GM23338 (cell line): ENCODE data around the gene SLC4A9. TPM values are rescaled to one million over a fixed set of nuclear protein-coding genes. Genes with fewer than 3 reads are reported as not detected.

ENCODE experiments used
- ATAC-seq: fragments of 200-7000 bp; cut with Tn5 transposase; 3 replicates; pipeline ENCODE4 v1.9.1; 2020
- DNase-seq: peaks from one replicate; pipeline ENCODE4 v3.0.0-alpha.2; 2015; ENCODE audit warnings: low spot score
- H2AFZ ChIP-seq: fragments of 200-600 bp; sonication (generic); 2 replicates; pipeline ENCODE4 v1.8.0; 2016; ENCODE audit warnings: antibody characterized with exemption, mild to moderate bottlenecking, moderate library complexity
- H3F3A ChIP-seq: fragments of 200-600 bp; sonication (generic); replicated peaks from 2 replicates; pipeline ENCODE4 v1.8.0; 2017; ENCODE audit warnings: antibody characterized with exemption, mixed run types, low read depth
- H3K27ac ChIP-seq: fragments of 200-600 bp; sonication (generic); 2 replicates; pipeline ENCODE4 v1.6.1; 2016; ENCODE audit warnings: low read depth
- H3K27me3 ChIP-seq: fragments of 200-600 bp; sonication (generic); 2 replicates; pipeline ENCODE4 v1.8.0; 2016; ENCODE audit warnings: mild to moderate bottlenecking, mixed run types, moderate library complexity; ENCODE audit not compliant: insufficient read depth
- H3K36me3 ChIP-seq: fragments of 200-600 bp; sonication (generic); 2 replicates; pipeline ENCODE4 v1.8.0; 2016; ENCODE audit warnings: mild to moderate bottlenecking; ENCODE audit not compliant: insufficient read depth
- H3K4me1 ChIP-seq: fragments of 200-600 bp; sonication (generic); 2 replicates; pipeline ENCODE4 v1.8.0; 2016; ENCODE audit warnings: mild to moderate bottlenecking, moderate library complexity; ENCODE audit not compliant: insufficient read depth
- H3K4me2 ChIP-seq: fragments of 200-600 bp; sonication (generic); 2 replicates; pipeline ENCODE4 v1.7.1; 2017; ENCODE audit warnings: mixed run types
- H3K4me3 ChIP-seq: fragments of 200-600 bp; sonication (generic); 2 replicates; pipeline ENCODE4 v1.6.1; 2016; ENCODE audit warnings: mixed run types
- H3K79me2 ChIP-seq: fragments of 200-600 bp; sonication (generic); replicated peaks from 2 replicates; pipeline ENCODE4 v1.8.0; 2017; ENCODE audit warnings: mild to moderate bottlenecking; ENCODE audit not compliant: insufficient read depth
- H3K9me2 ChIP-seq: fragments of 200-600 bp; sonication (generic); 2 replicates; pipeline ENCODE4 v1.8.0; 2017; ENCODE audit not compliant: insufficient read depth
- H4K20me1 ChIP-seq: fragments of 200-600 bp; sonication (generic); replicated peaks from 2 replicates; pipeline ENCODE4 v1.8.0; 2017; ENCODE audit warnings: mild to moderate bottlenecking; ENCODE audit not compliant: insufficient read depth
- H3K27ac Mint-ChIP-seq: 2 replicates; pipeline ENCODE4 v1.8.0; 2020; ENCODE audit warnings: inconsistent platforms, mild to moderate bottlenecking, moderate library complexity, mixed read lengths
- H3K27me3 Mint-ChIP-seq: 3 replicates; pipeline ENCODE4 v1.8.0; 2022; ENCODE audit warnings: low read depth, mild to moderate bottlenecking, moderate library complexity, mixed read lengths, inconsistent platforms; ENCODE audit not compliant: insufficient read depth, poor library complexity
- H3K36me3 Mint-ChIP-seq: 3 replicates; pipeline ENCODE4 v1.8.0; 2021; ENCODE audit warnings: low read depth, mild to moderate bottlenecking, inconsistent platforms, moderate library complexity, mixed read lengths
- H3K4me1 Mint-ChIP-seq: 3 replicates; pipeline ENCODE4 v1.8.0; 2020; ENCODE audit warnings: mild to moderate bottlenecking, inconsistent platforms, mixed read lengths
- H3K4me3 Mint-ChIP-seq: 3 replicates; pipeline ENCODE4 v1.8.0; 2021; ENCODE audit warnings: moderate library complexity, mild to moderate bottlenecking, inconsistent platforms, mixed read lengths
- H3K9me3 Mint-ChIP-seq: 3 replicates; pipeline ENCODE4 v1.8.0; 2020; ENCODE audit warnings: moderate library complexity, mild to moderate bottlenecking, inconsistent platforms, mixed read lengths
- CREB1 ChIP-seq: fragments of 250-450 bp; sonication (Bioruptor Pico); IDR thresholded peaks from 2 replicates; pipeline ENCODE4 v1.5.0; 2020; ENCODE audit warnings: low read depth, mild to moderate bottlenecking, moderate library complexity
- EZH2phosphoT487 ChIP-seq: fragments of 200-600 bp; sonication (generic); IDR thresholded peaks from one replicate; pipeline ENCODE4 v1.8.1; 2018; ENCODE audit warnings: antibody characterized with exemption; ENCODE audit not compliant: unreplicated experiment
- JUNB ChIP-seq: IDR thresholded peaks from one replicate; pipeline ENCODE4 v1.6.1; 2016; ENCODE audit warnings: antibody characterized with exemption; ENCODE audit not compliant: unreplicated experiment
- NANOG ChIP-seq: IDR thresholded peaks from 2 replicates; pipeline ENCODE4 v1.6.1; 2016; ENCODE audit warnings: antibody characterized with exemption, borderline replicate concordance
- POLR2AphosphoS5 ChIP-seq: IDR thresholded peaks from 2 replicates; pipeline ENCODE4 v1.6.1; 2016; ENCODE audit warnings: antibody characterized with exemption, low read depth
- REST ChIP-seq: IDR thresholded peaks from one replicate; pipeline ENCODE4 v1.6.1; 2018; ENCODE audit warnings: antibody characterized with exemption; ENCODE audit not compliant: unreplicated experiment
- STAT1 ChIP-seq: IDR thresholded peaks from one replicate; pipeline ENCODE4 v1.6.1; 2016; ENCODE audit warnings: antibody characterized with exemption; ENCODE audit not compliant: unreplicated experiment
- polyA plus RNA-seq: library from polyadenylated mRNA; unstranded; fragments of >200 nt; fragmentation: Nextera tagmentation; extraction: Ambion mirVana; gene quantifications from 2 replicates; pipeline ENCODE4 v1.2.1, GENCODE V29; 2016
- total RNA-seq: library from RNA; depleted of rRNA; stranded (reverse); fragments of >200 nt; shearing (Covaris generic); gene quantifications from 2 replicates; pipeline ENCODE4 v1.2.3, GENCODE V29; 2014
- TF ChIP-seq, protein P1 (sequence below): IDR thresholded peaks from 2 replicates; pipeline ENCODE4 v1.6.1; 2016; ENCODE audit warnings: antibody characterized with exemption
- TF ChIP-seq, protein P2 (sequence below): fragments of 250-450 bp; sonication (Bioruptor Pico); IDR thresholded peaks from 2 replicates; pipeline ENCODE4 v1.5.0; 2020; ENCODE audit warnings: mild to moderate bottlenecking, moderate library complexity

The SLC4A9 gene
- total and polyA plus RNA-seq, 2 experiments from 2014 or later, result 0.08 TPM; not detected in 1

- H3K36me3 ChIP-seq, result no peaks in the 10 kb centered on the region
- Mint-ChIP-seq H3K36me3 (peaks cover 8% of the 10 kb centered on the region; the same call in 2 of the 3 replicates), H3K9me3 (no peaks in the 10 kb centered on the region), H3K4me3 (no peak overlapping the region), H3K27me3 (peaks cover 5% of the 10 kb centered on the region), H3K4me1 (peaks cover 17% of the 10 kb centered on the region), H3K27ac (no peak overlapping the region)
- H3K27ac ChIP-seq, result no peak overlapping the region
- H3K4me3 ChIP-seq, result no peak overlapping the region
- H3K9me2 ChIP-seq, result no peaks in the 10 kb centered on the region
- H3K79me2 ChIP-seq, result peaks cover 98% of the 10 kb centered on the region
- no peak overlapping the region for H3K4me2 ChIP-seq
- H3K4me1 ChIP-seq, result 0 out of 2 replicates have a peak, but pooled peaks cover 4% of the 10 kb centered on the region
- peaks cover 51% of the 10 kb centered on the region for H4K20me1 ChIP-seq
- no peak for ATAC-seq
- no peak overlapping the region for H2AFZ ChIP-seq
- no peaks in the 10 kb centered on the region for H3K27me3 ChIP-seq
- DNase-seq, result no peak
- TF ChIP-seq JUNB (no peak), NANOG (no peak), CREB1 (CRISPR knock-in tag) (no peak)
- TF ChIP-seq, protein P1, sequence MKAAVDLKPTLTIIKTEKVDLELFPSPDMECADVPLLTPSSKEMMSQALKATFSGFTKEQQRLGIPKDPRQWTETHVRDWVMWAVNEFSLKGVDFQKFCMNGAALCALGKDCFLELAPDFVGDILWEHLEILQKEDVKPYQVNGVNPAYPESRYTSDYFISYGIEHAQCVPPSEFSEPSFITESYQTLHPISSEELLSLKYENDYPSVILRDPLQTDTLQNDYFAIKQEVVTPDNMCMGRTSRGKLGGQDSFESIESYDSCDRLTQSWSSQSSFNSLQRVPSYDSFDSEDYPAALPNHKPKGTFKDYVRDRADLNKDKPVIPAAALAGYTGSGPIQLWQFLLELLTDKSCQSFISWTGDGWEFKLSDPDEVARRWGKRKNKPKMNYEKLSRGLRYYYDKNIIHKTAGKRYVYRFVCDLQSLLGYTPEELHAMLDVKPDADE, result no peak
- no peaks in the 10 kb centered on the region for H3F3A ChIP-seq
These were observed 57.2 kb downstream of the SLC4A9 start for GRCh38 chr5:140417235-140417634.

DNA sequence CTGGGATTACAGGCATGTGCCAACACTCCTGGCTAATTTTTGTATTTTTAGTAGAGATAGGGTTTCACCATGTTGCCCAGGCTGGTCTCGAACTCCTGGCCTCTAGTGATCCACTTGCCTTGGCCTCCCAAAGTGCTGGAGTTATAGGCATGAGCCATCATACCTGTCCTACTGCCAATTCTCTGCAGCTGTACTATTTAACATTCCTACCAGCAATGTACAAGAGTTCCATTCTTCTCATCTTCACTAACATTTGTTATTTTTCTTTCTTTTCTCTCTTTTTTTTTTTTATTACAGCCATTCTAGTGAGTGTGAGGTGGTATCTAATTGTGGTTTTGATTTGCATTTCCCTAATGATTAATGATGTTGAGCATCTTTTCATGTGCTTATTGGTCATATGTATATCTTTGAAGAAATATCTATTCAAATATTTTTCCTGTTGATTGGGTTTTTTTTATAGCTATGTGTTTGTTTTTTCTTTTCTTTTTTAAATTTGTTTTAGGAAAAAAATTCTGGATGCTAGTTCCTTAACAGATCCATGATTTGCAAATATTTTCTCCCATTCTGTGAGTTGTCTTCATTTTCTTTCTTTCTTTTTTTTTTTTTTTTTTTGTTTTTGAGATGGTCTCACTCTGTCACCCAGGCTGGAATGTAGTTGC, 59.0 kb downstream of the SLC4A9 start:
- Mint-ChIP-seq H3K36me3 (peaks cover 8% of the 10 kb centered on the region; the same call in 2 of the 3 replicates), H3K27ac (0 out of 2 replicates have a peak overlapping the region, but pooled peaks have one; percentile 24), H3K27me3 (peaks cover 4% of the 10 kb centered on the region), H3K9me3 (no peaks in the 10 kb centered on the region), H3K4me3 (no peak overlapping the region), H3K4me1 (peaks cover 17% of the 10 kb centered on the region)
- H4K20me1 ChIP-seq, result peaks cover 56% of the 10 kb centered on the region
- H2AFZ ChIP-seq, result no peak overlapping the region
- no peaks in the 10 kb centered on the region for H3K36me3 ChIP-seq
- 0 out of 2 replicates have a peak, but pooled peaks cover 4% of the 10 kb centered on the region for H3K4me1 ChIP-seq
- no peaks in the 10 kb centered on the region for H3F3A ChIP-seq
- no peaks in the 10 kb centered on the region for H3K27me3 ChIP-seq
- peaks cover 98% of the 10 kb centered on the region for H3K79me2 ChIP-seq
- H3K9me2 ChIP-seq, result no peaks in the 10 kb centered on the region
- no peak overlapping the region for H3K27ac ChIP-seq
- no peak for DNase-seq
- H3K4me3 ChIP-seq, result no peak overlapping the region
- no peak for ATAC-seq
- H3K4me2 ChIP-seq, result no peak overlapping the region
- TF ChIP-seq, protein P2, sequence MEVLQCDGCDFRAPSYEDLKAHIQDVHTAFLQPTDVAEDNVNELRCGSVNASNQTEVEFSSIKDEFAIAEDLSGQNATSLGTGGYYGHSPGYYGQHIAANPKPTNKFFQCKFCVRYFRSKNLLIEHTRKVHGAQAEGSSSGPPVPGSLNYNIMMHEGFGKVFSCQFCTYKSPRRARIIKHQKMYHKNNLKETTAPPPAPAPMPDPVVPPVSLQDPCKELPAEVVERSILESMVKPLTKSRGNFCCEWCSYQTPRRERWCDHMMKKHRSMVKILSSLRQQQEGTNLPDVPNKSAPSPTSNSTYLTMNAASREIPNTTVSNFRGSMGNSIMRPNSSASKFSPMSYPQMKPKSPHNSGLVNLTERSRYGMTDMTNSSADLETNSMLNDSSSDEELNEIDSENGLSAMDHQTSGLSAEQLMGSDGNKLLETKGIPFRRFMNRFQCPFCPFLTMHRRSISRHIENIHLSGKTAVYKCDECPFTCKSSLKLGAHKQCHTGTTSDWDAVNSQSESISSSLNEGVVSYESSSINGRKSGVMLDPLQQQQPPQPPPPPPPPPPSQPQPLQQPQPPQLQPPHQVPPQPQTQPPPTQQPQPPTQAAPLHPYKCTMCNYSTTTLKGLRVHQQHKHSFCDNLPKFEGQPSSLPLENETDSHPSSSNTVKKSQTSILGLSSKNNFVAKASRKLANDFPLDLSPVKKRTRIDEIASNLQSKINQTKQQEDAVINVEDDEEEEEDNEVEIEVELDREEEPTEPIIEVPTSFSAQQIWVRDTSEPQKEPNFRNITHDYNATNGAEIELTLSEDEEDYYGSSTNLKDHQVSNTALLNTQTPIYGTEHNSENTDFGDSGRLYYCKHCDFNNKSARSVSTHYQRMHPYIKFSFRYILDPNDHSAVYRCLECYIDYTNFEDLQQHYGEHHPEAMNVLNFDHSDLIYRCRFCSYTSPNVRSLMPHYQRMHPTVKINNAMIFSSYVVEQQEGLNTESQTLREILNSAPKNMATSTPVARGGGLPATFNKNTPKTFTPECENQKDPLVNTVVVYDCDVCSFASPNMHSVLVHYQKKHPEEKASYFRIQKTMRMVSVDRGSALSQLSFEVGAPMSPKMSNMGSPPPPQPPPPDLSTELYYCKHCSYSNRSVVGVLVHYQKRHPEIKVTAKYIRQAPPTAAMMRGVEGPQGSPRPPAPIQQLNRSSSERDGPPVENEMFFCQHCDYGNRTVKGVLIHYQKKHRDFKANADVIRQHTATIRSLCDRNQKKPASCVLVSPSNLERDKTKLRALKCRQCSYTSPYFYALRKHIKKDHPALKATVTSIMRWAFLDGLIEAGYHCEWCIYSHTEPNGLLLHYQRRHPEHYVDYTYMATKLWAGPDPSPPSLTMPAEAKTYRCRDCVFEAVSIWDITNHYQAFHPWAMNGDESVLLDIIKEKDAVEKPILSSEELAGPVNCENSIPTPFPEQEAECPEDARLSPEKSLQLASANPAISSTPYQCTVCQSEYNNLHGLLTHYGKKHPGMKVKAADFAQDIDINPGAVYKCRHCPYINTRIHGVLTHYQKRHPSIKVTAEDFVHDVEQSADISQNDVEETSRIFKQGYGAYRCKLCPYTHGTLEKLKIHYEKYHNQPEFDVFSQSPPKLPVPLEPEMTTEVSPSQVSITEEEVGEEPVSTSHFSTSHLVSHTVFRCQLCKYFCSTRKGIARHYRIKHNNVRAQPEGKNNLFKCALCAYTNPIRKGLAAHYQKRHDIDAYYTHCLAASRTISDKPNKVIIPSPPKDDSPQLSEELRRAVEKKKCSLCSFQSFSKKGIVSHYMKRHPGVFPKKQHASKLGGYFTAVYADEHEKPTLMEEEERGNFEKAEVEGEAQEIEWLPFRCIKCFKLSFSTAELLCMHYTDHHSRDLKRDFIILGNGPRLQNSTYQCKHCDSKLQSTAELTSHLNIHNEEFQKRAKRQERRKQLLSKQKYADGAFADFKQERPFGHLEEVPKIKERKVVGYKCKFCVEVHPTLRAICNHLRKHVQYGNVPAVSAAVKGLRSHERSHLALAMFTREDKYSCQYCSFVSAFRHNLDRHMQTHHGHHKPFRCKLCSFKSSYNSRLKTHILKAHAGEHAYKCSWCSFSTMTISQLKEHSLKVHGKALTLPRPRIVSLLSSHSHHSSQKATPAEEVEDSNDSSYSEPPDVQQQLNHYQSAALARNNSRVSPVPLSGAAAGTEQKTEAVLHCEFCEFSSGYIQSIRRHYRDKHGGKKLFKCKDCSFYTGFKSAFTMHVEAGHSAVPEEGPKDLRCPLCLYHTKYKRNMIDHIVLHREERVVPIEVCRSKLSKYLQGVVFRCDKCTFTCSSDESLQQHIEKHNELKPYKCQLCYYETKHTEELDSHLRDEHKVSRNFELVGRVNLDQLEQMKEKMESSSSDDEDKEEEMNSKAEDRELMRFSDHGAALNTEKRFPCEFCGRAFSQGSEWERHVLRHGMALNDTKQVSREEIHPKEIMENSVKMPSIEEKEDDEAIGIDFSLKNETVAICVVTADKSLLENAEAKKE (CRISPR knock-in tag), result no peak
- no peak for TF ChIP-seq REST
- TF ChIP-seq, protein P1, result no peak
- no peak for TF ChIP-seq EZH2phosphoT487
- TF ChIP-seq NANOG, result no peak
- no peak for TF ChIP-seq STAT1
- no peak for TF ChIP-seq POLR2AphosphoS5
